Prostate gland (tissue), 2 donors: ENCODE measurements around the gene HDAC3.

Experiments
- POLR2AphosphoS5 ChIP-seq: sonication (generic); formaldehyde crosslinking; IDR thresholded peaks from one replicate; pipeline ENCODE4 v1.6.1; 2017; ENCODE audit warnings: antibody characterized with exemption
- TF ChIP-seq, protein P1 (sequence below), 4 experiments: fragments of 200-600 bp in 2 of 4; fragments of 450-650 bp in 2 of 4; sonication (generic) in 2 of 4; IDR thresholded peaks; 1 replicate in 3 of 4; 2 replicates in 1 of 4; pipeline ENCODE4 v1.5.1; 2016 to 2019; ENCODE audit warnings: antibody characterized with exemption in 4 of 4, mild to moderate bottlenecking in 2 of 4, moderate library complexity in 2 of 4

DNA sequence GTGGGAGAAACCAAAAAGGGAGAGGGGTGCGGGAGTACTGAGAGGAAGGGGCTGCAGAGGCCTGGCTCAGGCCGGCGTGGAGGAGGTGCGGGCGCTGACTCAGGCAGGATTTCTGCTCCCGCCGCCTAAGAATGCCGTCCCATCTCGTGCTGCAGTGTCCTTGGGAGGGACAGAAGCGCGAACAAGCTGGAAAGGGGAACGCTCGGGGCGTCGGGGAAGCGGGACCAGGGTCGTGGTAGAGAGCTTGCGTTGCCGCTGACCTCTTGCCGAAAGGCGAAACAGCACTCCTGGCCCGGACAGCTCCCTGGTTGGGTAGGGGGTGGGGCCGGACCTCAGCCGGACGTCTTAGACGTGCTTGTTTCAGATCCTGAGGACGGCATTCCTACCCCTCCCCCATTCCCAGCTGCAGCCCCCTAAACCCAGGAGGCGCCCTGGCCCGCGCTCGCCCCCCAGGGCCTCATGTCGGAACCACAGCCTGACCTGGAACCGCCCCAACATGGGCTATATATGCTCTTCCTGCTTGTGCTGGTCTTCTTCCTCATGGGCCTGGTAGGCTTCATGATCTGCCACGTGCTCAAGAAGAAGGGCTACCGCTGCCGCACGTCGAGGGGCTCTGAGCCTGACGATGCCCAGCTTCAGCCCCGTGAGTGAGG, 1.2 kb upstream of the HDAC3 start:
- TF ChIP-seq, protein P1, sequence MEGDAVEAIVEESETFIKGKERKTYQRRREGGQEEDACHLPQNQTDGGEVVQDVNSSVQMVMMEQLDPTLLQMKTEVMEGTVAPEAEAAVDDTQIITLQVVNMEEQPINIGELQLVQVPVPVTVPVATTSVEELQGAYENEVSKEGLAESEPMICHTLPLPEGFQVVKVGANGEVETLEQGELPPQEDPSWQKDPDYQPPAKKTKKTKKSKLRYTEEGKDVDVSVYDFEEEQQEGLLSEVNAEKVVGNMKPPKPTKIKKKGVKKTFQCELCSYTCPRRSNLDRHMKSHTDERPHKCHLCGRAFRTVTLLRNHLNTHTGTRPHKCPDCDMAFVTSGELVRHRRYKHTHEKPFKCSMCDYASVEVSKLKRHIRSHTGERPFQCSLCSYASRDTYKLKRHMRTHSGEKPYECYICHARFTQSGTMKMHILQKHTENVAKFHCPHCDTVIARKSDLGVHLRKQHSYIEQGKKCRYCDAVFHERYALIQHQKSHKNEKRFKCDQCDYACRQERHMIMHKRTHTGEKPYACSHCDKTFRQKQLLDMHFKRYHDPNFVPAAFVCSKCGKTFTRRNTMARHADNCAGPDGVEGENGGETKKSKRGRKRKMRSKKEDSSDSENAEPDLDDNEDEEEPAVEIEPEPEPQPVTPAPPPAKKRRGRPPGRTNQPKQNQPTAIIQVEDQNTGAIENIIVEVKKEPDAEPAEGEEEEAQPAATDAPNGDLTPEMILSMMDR (IDR thresholded peaks at IDR 0.05): peak in 1 of 4 experiments; percentile 26
- TF ChIP-seq POLR2AphosphoS5: no peak
